HG02840 (cell line): ENCODE results near the gene PHOSPHO2.

Experiments used
- ATAC-seq: cut with Tn5 transposase; IDR thresholded peaks from one replicate; pipeline ENCODE4 v1.9.1; 2021; ENCODE audit warnings: mild to moderate bottlenecking, moderate library complexity, moderate number of reproducible peaks; ENCODE audit not compliant: unreplicated experiment, low FRiP score

The PHOSPHO2 gene

GRCh38 chr2:169715379-169716237, 21.3 kb downstream of the PHOSPHO2 start:
- no peak for ATAC-seq

GRCh38 chr2:169716238-169716886, 22.1 kb downstream of the PHOSPHO2 start:
- no peak for ATAC-seq

GRCh38 chr2:169716938-169717690, 22.8 kb downstream of the PHOSPHO2 start:
- ATAC-seq: no peak

- ATAC-seq: no peak
These were observed 23.4 kb downstream of the PHOSPHO2 start for GRCh38 chr2:169717691-169718063.

GRCh38 chr2:169718930-169719504, 24.7 kb downstream of the PHOSPHO2 start:
- ATAC-seq: no peak

GRCh38 chr2:169721016-169721415, 26.7 kb downstream of the PHOSPHO2 start:
- ATAC-seq: no peak

GRCh38 chr2:169727065-169727464, 32.8 kb downstream of the PHOSPHO2 start:
- no peak for ATAC-seq

GRCh38 chr2:169729274-169729605, 35.0 kb downstream of the PHOSPHO2 start:
- ATAC-seq: no peak

GRCh38 chr2:169732075-169732474, 37.8 kb downstream of the PHOSPHO2 start:
- ATAC-seq: no peak

- ATAC-seq: no peak
These were observed 38.5 kb downstream of the PHOSPHO2 start for GRCh38 chr2:169732583-169733358.

- ATAC-seq: peak; percentile 26
These were observed 40.0 kb downstream of the PHOSPHO2 start for GRCh38 chr2:169734169-169734847.

- no peak for ATAC-seq
These were observed 41.4 kb downstream of the PHOSPHO2 start for GRCh38 chr2:169735623-169736022.

GRCh38 chr2:169736902-169737301, 42.6 kb downstream of the PHOSPHO2 start:
- no peak for ATAC-seq

GRCh38 chr2:169738566-169739229, 44.4 kb downstream of the PHOSPHO2 start:
- ATAC-seq: no peak

GRCh38 chr2:169739351-169739750, 45.1 kb downstream of the PHOSPHO2 start:
- ATAC-seq: no peak

- ATAC-seq: no peak
These were observed 49.3 kb downstream of the PHOSPHO2 start for GRCh38 chr2:169743549-169743948.

- ATAC-seq: no peak
These were observed 52.0 kb downstream of the PHOSPHO2 start for GRCh38 chr2:169746240-169746639.

- no peak for ATAC-seq
These were observed 54.0 kb downstream of the PHOSPHO2 start for GRCh38 chr2:169748319-169748718.
